Activated naive CD4-positive, alpha-beta T cell treated with Interleukin-2 at 50 U/mL for 16 hours (primary cell): ENCODE results near the gene DLST.

Source experiments
- DNase-seq: peaks from one replicate; pipeline ENCODE4 v3.0.0-alpha.2; 2020

DLST gene

GRCh38 chr14:74942608-74943007, 60.9 kb downstream of the DLST start:
- DNase-seq, result no peak

GRCh38 chr14:74945261-74945851, 63.6 kb downstream of the DLST start:
- no peak for DNase-seq

GRCh38 chr14:74945852-74946658, 64.3 kb downstream of the DLST start:
- peak; percentile 78 for DNase-seq

GRCh38 chr14:74946659-74947281, 65.1 kb downstream of the DLST start:
- no peak for DNase-seq

GRCh38 chr14:74947353-74948227, 65.9 kb downstream of the DLST start:
- DNase-seq, result no peak

- no peak for DNase-seq
These were observed 66.8 kb downstream of the DLST start for GRCh38 chr14:74948228-74949175.

- no peak for DNase-seq
These were observed 67.5 kb downstream of the DLST start for GRCh38 chr14:74949191-74949601.

GRCh38 chr14:74949859-74950573, 68.3 kb downstream of the DLST start:
- no peak for DNase-seq

GRCh38 chr14:74950795-74951442, 69.2 kb downstream of the DLST start:
- DNase-seq, result no peak

GRCh38 chr14:74951443-74952179, 69.9 kb downstream of the DLST start:
- no peak for DNase-seq

GRCh38 chr14:74952180-74952665, 70.5 kb downstream of the DLST start:
- DNase-seq, result no peak

GRCh38 chr14:74952697-74953484, 71.2 kb downstream of the DLST start:
- DNase-seq, result no peak
